ENCODE measurements around the gene SDHAF2. TPM values are rescaled to one million over a fixed set of nuclear protein-coding genes. Genes with fewer than 3 reads are reported as not detected.
A peak's percentile ranks its signal among the peaks of the same experiment; 100 is the strongest.

The SDHAF2 gene
- total and polyA plus RNA-seq, 9 of the 15 experiments (the other 6 are each of a cell fraction or from before 2014, with no cell fraction given), result 21.2 to 144 (median 40.4) TPM

GRCh38 chr11:61439615-61440014, 9.7 kb downstream of the SDHAF2 start (continued):
- TF ChIP-seq MLLT1 (IDR thresholded peaks at IDR 0.05), result no peak

- Histone ChIP-seq H3K27me3 (ENCODE audit: control insufficient read depth in 2 of 2, insufficient read depth in 2 of 2, low read length in 2 of 2) (no peaks in the 10 kb centered on the region; a peak in 1 of 5 replicates), H3K27ac (ENCODE audit: extremely low read depth, low read depth, low read length) (no peak overlapping the region), H4K20me1 (replicated peaks; ENCODE audit: control insufficient read depth, insufficient read depth, low read length) (0 out of 2 replicates have a peak, but pooled peaks cover 6% of the 10 kb centered on the region), H3K4me1 (replicated peaks in 1 of 2; ENCODE audit: control insufficient read depth in 2 of 2, insufficient read depth in 2 of 2, low read length in 2 of 2) (peaks cover 0 to 4% of the 10 kb centered on the region in 2 experiments; a peak in 2 of 5 replicates), H3K4me2 (ENCODE audit: insufficient read depth, low read length) (no peak overlapping the region), H3K9me1 (ENCODE audit: control insufficient read depth, insufficient read depth, low read length) (no peaks in the 10 kb centered on the region), H3K9me3 (replicated peaks; ENCODE audit: control insufficient read depth, insufficient read depth, low read depth, low read length) (no peaks in the 10 kb centered on the region), H3K9ac (ENCODE audit: insufficient read depth in 1 of 2, low read depth in 2 of 2, low read length in 2 of 2) (peak overlapping the region in 1 of 2 experiments; percentile 28; a peak in 1 of 4 replicates), H3K4me3 (no peak overlapping the region), H3K79me2 (ENCODE audit: control insufficient read depth, insufficient read depth, low read length) (peaks cover 20% of the 10 kb centered on the region), H3K36me3 (ENCODE audit: control insufficient read depth, insufficient read depth, low read length) (peaks cover 78% of the 10 kb centered on the region), H2AFZ (ENCODE audit: low read depth, low read length) (no peak overlapping the region)
- ChIA-PET CTCF (ENCODE audit: low intra/inter-chr PET ratio) (no interaction called here), POLR2A (interaction anchor here (0.9 kb wide), 1 partner anchor 15 kb away, joined by 4 read pairs; no protein-coding TSS in a partner anchor)
- TF ChIP-seq LCOR (CRISPR knock-in tag; IDR thresholded peaks at IDR 0.05) (no peak), ZNF511 (CRISPR knock-in tag; IDR thresholded peaks at IDR 0.05) (no peak), HDAC8 (tag; IDR thresholded peaks at IDR 0.05) (no peak), ZNF316 (IDR thresholded peaks at IDR 0.05) (no peak)
- TF ChIP-seq, protein P1, sequence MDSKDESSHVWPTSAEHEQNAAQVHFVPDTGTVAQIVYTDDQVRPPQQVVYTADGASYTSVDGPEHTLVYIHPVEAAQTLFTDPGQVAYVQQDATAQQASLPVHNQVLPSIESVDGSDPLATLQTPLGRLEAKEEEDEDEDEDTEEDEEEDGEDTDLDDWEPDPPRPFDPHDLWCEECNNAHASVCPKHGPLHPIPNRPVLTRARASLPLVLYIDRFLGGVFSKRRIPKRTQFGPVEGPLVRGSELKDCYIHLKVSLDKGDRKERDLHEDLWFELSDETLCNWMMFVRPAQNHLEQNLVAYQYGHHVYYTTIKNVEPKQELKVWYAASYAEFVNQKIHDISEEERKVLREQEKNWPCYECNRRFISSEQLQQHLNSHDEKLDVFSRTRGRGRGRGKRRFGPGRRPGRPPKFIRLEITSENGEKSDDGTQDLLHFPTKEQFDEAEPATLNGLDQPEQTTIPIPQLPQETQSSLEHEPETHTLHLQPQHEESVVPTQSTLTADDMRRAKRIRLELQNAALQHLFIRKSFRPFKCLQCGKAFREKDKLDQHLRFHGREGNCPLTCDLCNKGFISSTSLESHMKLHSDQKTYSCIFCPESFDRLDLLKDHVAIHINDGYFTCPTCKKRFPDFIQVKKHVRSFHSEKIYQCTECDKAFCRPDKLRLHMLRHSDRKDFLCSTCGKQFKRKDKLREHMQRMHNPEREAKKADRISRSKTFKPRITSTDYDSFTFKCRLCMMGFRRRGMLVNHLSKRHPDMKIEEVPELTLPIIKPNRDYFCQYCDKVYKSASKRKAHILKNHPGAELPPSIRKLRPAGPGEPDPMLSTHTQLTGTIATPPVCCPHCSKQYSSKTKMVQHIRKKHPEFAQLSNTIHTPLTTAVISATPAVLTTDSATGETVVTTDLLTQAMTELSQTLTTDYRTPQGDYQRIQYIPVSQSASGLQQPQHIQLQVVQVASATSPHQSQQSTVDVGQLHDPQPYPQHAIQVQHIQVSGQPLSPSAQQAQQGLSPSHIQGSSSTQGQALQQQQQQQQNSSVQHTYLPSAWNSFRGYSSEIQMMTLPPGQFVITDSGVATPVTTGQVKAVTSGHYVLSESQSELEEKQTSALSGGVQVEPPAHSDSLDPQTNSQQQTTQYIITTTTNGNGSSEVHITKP (IDR thresholded peaks at IDR 0.05; ENCODE audit: partially characterized antibody), result no peak
- in situ Hi-C loops (cut with MboI) (no loop called here), intact Hi-C loops (cut with micrococcal nuclease) (no loop called here)
- no peak for DNase-seq (ENCODE audit: extremely low read depth in 1 of 4, low spot score in 3 of 4)
- WGBS (ENCODE audit: insufficient coverage, low coverage, missing lambda C conversion rate), result 89% methylated on average over 6 of the region's 6 CpGs
- no peak for ATAC-seq
- no TSS peak for BruUV-seq (replicated peaks)
- no peak for FAIRE-seq
These were observed 12.7 kb downstream of the SDHAF2 start for GRCh38 chr11:61442616-61443015.
